Left ventricle myocardium inferior (tissue), 1 donor: ENCODE results near the gene SMG6. TPM values are rescaled to one million over a fixed set of nuclear protein-coding genes. Genes with fewer than 3 reads are reported as not detected.

ENCODE experiments used
- DNase-seq: peaks from one replicate; pipeline ENCODE4 v3.0.0-alpha.2; 2020
- H3K27ac ChIP-seq: fragments of 200-600 bp; replicated peaks from 2 replicates; pipeline ENCODE4 v1.8.0; 2021
- H3K27me3 ChIP-seq: fragments of 200-600 bp; 2 replicates; pipeline ENCODE4 v1.8.0; 2021; ENCODE audit warnings: low read depth
- H3K36me3 ChIP-seq: fragments of 200-600 bp; 2 replicates; pipeline ENCODE4 v1.8.0; 2021
- H3K4me1 ChIP-seq: fragments of 200-600 bp; 2 replicates; pipeline ENCODE4 v1.8.0; 2021
- H3K4me3 ChIP-seq: fragments of 200-600 bp; 2 replicates; pipeline ENCODE4 v1.8.0; 2021; ENCODE audit warnings: mild to moderate bottlenecking, moderate library complexity
- H3K9me3 ChIP-seq: fragments of 200-600 bp; replicated peaks from 2 replicates; pipeline ENCODE4 v1.8.0; 2021
- intact Hi-C: fragments of 100-400 bp; cut with micrococcal nuclease; formaldehyde crosslinking; loops from one replicate; pipeline ENCODE4 v1.11.0; 2022
- total RNA-seq: library from RNA; stranded (reverse); fragmentation: NEBNext Ultra II Directional; extraction: Animal tissue kit (Norgen Biotek cat#: 25700); gene quantifications from one replicate; pipeline ENCODE4 v1.2.1, GENCODE V29; 2021
- TF ChIP-seq, protein P1 (sequence below): fragments of 200-600 bp; IDR thresholded peaks from 2 replicates; pipeline ENCODE4 v1.8.0; 2021; ENCODE audit warnings: antibody characterized with exemption, mild to moderate bottlenecking, borderline replicate concordance
- donor health status: DM: no; HTN: yes; CAD: no; lungs with severe emphysema.

Gene SMG6
- total RNA-seq, 1 donor from 2014 or later: 22.1 TPM

DNA sequence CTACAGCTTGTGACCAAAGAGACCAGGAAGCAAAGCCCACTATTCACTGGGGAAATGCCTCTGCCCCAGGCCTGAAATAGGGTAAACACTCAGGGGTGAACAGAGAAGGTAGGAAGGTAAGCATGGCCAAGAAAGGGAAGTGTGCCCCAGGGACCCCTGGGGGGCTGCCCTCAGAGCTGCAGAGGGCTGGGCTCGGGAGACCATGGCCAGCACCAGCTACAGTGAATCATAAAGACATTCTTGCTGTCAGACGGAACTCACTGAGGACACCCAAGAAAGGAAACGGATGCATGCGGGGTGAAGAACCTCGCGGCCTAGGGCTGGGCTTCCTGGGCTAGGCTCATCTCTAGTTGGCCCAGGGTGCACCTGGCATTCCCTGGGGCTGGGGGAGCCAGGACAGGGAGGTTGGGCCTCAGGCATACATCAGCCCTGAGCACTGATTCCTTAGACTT lies 239.0 kb downstream of the SMG6 start:
- Histone ChIP-seq H3K36me3 (peaks cover 51% of the 10 kb centered on the region), H3K9me3 (no peaks in the 10 kb centered on the region), H3K27me3 (peaks cover 23% of the 10 kb centered on the region), H3K27ac (peak overlapping the region; percentile 96), H3K4me1 (peaks cover 95% of the 10 kb centered on the region), H3K4me3 (no peak overlapping the region)
- intact Hi-C loops: no loop called here
- TF ChIP-seq, protein P1, sequence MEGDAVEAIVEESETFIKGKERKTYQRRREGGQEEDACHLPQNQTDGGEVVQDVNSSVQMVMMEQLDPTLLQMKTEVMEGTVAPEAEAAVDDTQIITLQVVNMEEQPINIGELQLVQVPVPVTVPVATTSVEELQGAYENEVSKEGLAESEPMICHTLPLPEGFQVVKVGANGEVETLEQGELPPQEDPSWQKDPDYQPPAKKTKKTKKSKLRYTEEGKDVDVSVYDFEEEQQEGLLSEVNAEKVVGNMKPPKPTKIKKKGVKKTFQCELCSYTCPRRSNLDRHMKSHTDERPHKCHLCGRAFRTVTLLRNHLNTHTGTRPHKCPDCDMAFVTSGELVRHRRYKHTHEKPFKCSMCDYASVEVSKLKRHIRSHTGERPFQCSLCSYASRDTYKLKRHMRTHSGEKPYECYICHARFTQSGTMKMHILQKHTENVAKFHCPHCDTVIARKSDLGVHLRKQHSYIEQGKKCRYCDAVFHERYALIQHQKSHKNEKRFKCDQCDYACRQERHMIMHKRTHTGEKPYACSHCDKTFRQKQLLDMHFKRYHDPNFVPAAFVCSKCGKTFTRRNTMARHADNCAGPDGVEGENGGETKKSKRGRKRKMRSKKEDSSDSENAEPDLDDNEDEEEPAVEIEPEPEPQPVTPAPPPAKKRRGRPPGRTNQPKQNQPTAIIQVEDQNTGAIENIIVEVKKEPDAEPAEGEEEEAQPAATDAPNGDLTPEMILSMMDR: no peak
- DNase-seq: no peak

DNA sequence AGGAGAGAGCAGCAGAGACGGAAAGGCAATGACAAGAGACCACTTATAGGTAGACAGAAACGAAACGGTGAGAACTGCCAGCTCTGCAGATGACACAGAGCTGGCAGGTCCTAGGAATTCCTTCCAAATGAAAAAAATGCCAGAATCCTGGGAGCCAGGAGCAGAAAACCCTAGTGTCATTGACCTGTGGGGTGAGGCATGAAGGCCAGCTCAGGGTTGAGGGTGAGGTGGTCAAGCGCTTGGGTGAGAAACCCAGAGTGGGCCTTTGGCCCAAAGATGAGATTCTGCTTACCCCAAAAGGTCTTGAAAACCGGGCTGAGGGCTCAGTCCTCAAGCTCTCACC lies 239.5 kb downstream of the SMG6 start:
- Histone ChIP-seq H3K4me1 (peaks cover 99% of the 10 kb centered on the region), H3K9me3 (no peaks in the 10 kb centered on the region), H3K36me3 (peaks cover 55% of the 10 kb centered on the region), H3K27me3 (peaks cover 27% of the 10 kb centered on the region), H3K27ac (peak overlapping the region; percentile 96), H3K4me3 (no peak overlapping the region)
- intact Hi-C loops: no loop called here
- no peak for DNase-seq
- TF ChIP-seq, protein P1: no peak

DNA sequence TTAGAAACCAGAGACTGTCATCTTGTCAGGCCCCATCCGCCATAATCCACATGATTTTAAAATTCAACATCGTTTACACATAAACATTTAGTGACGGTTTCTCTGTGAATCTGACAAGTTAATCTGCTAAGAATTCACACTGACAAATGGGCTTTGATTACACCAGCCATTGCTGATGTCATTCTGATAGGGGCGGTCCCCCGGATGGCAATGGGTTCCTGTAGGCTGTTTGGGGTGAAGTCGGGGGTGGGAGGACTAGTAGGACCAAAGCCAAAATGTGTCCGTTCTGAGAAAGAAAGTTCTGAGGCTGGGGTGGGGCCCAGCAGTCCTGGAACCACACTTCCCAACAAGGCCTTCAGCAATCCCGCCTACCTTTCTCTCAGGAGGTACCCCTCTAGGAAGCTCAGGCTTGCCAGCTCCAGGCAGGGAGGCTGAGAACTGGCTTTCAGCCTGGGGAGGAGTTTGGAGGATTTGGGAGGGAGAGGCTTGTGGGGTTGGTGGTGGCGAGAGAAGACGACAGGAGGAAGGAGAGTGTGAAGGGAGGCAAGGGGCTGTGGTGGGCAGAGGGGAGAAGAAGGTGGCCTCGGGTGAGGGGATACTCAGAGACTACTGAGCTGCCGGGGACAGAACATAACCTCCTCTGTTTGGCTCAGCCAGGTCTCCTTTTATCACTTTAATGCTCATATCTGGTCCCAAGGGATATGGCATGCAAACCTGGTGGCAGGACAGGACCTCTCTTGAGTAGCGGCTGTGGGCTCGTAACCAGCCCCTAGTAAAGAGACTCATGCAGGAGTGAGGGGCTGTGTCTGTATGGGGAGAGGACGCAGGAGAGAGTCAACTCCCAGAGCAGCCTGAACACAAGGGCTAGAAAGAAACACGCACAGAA lies 240.1 kb downstream of the SMG6 start:
- Histone ChIP-seq H3K4me3 (no peak overlapping the region), H3K27ac (peak overlapping the region; percentile 96), H3K9me3 (no peaks in the 10 kb centered on the region), H3K4me1 (peaks cover 100% of the 10 kb centered on the region), H3K27me3 (peaks cover 33% of the 10 kb centered on the region), H3K36me3 (peaks cover 56% of the 10 kb centered on the region)
- TF ChIP-seq, protein P1: no peak
- DNase-seq: no peak
- intact Hi-C loops: no loop called here

DNA sequence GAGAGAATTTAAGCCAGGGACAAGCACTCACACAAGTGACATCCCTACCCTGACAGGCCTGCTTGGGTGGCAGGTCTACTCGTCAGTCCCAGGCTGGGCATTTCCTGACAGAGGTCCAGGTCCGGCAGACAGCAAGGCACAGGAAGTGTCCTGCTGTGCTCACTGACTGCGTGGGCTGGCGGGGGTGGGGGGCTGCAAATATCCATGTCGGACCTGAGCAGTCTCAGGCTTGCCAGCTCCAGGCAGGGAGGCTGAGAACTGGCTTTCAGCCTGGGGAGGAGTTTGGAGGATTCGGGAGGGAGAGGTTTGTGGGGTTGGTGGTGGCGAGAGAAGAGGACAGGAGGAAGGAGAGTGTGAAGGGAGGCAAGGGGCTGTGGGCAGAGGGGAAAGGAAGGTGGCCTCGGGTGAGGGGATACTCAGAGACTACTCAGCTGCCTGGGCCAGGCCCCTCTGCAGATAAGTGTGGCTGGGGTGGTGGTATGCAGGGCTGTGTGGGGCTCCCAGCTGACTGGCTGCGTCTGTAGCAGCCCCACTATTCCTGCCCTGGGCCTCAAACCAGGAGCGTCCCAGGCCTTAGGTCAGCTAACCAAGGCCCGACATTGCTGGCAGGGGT lies 240.9 kb downstream of the SMG6 start:
- no peak for DNase-seq
- peak overlapping the region; percentile 18 for H3K4me3 ChIP-seq
- peak overlapping the region; percentile 96 for H3K27ac ChIP-seq
- no peaks in the 10 kb centered on the region for H3K9me3 ChIP-seq
- TF ChIP-seq, protein P1: no peak
- intact Hi-C loops: no loop called here
- peaks cover 61% of the 10 kb centered on the region for H3K36me3 ChIP-seq
- peaks cover 100% of the 10 kb centered on the region for H3K4me1 ChIP-seq
- H3K27me3 ChIP-seq: peaks cover 42% of the 10 kb centered on the region

DNA sequence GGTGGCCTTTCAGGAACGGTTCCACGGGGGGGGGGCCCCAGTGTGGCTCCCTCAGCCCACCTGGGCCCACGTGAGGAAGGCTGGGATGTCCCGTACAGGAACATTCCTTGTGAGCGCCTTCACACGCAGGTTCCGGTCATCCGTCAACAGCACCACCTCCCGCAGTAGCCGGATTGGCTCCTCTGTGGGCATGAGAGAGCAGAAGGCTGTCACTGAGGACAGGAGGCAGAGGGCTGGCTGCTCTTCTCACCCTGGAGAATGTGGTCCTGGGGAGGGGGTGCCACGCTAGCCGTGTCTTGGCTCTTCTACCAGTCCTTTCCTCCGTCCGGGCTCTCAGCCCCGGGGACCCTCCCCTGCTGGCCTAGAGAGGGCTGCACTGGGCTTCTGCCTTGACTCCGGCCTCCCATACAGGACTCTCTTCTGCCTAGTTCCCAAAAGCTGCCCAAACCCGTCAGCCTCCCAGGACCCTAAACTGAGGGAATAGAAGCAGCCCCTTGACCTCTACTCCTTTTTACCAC lies 242.1 kb downstream of the SMG6 start:
- H3K4me3 ChIP-seq: peak overlapping the region; percentile 84
- peaks cover 67% of the 10 kb centered on the region for H3K36me3 ChIP-seq
- TF ChIP-seq, protein P1: no peak

More for the DNA sequence above, 242.1 kb downstream of the SMG6 start:
- intact Hi-C loops: no loop called here
- no peak for DNase-seq
- Histone ChIP-seq H3K27ac (peak overlapping the region; percentile 96), H3K27me3 (peaks cover 52% of the 10 kb centered on the region), H3K9me3 (no peaks in the 10 kb centered on the region), H3K4me1 (peaks cover 99% of the 10 kb centered on the region)
